Panc1 (cell line): ENCODE measurements around the gene MYLIP. TPM values are rescaled to one million over a fixed set of nuclear protein-coding genes. Genes with fewer than 3 reads are reported as not detected.

ENCODE experiments used
- ATAC-seq: fragments of 200-7000 bp; cut with Tn5 transposase; 2 replicates; pipeline ENCODE4 v1.9.1; 2020; ENCODE audit warnings: mild to moderate bottlenecking, moderate library complexity
- BruUV-seq: library from RNA; stranded (reverse); fragments of 400-500 nt; replicated peaks from 2 replicates; lab custom pipeline; 2021; lab: Mats Ljungman, UMichigan
- CTCF ChIA-PET: fragments of 300-600 bp; sonication (Branson Sonifier 250); formaldehyde crosslinking; loops from one replicate; lab custom pipeline; 2022; ENCODE audit warnings: antibody characterized with exemption; lab: Charles Lee
- POLR2A ChIA-PET: fragments of 300-600 bp; sonication (Branson Sonifier 250); formaldehyde crosslinking; loops from one replicate; lab custom pipeline; 2022; ENCODE audit warnings: antibody characterized with exemption; lab: Charles Lee
- DNase-seq: peaks from one replicate; pipeline ENCODE4 v3.0.0-alpha.2; 2010; ENCODE audit warnings: low read depth, low spot score
- H3K27ac ChIP-seq: 2 replicates; pipeline ENCODE4 v1.5.1; 2011; ENCODE audit warnings: mild to moderate bottlenecking, low read length, inconsistent platforms
- H3K27me3 ChIP-seq: fragments of 200-500 bp; sonication (Bioruptor generic); 2 replicates; pipeline ENCODE4 v1.6.0; 2014; ENCODE audit warnings: low read length, inconsistent platforms; ENCODE audit not compliant: control insufficient read depth, insufficient read depth
- H3K36me3 ChIP-seq: fragments of 200-500 bp; sonication (Bioruptor generic); 2 replicates; pipeline ENCODE4 v1.5.1; 2014; ENCODE audit warnings: inconsistent platforms, mild to moderate bottlenecking, low read length, moderate library complexity; ENCODE audit not compliant: control insufficient read depth, insufficient read depth
- H3K4me1 ChIP-seq: 2 replicates; pipeline ENCODE4 v1.5.1; 2011; ENCODE audit warnings: inconsistent platforms, mild to moderate bottlenecking, low read length, moderate library complexity; ENCODE audit not compliant: control insufficient read depth, insufficient read depth
- H3K4me3 ChIP-seq, 2 experiments: 2 replicates each; pipeline ENCODE4 v1.5.1; 2011 to 2012; ENCODE audit warnings: low read depth in 2 of 2, low read length in 2 of 2, mild to moderate bottlenecking in 2 of 2, inconsistent platforms in 1 of 2, moderate library complexity in 1 of 2
- H3K9me3 ChIP-seq: fragments of 200-500 bp; sonication (Bioruptor generic); 2 replicates; pipeline ENCODE4 v1.5.1; 2014; ENCODE audit warnings: low read depth, mild to moderate bottlenecking, inconsistent platforms, low read length, moderate library complexity; ENCODE audit not compliant: control insufficient read depth, insufficient read depth
- CTCF ChIP-seq: fragments of 450-650 bp; IDR thresholded peaks from 2 replicates; pipeline ENCODE4 v1.5.1; 2017; ENCODE audit warnings: mild to moderate bottlenecking
- POLR2AphosphoS5 ChIP-seq: IDR thresholded peaks from 2 replicates; pipeline ENCODE4 v1.6.1; 2012; ENCODE audit warnings: mild to moderate bottlenecking, low read depth, low read length, moderate library complexity
- SIN3A ChIP-seq: IDR thresholded peaks from 2 replicates; pipeline ENCODE4 v1.6.1; 2012; ENCODE audit warnings: low read depth, mild to moderate bottlenecking, low read length, moderate library complexity, borderline replicate concordance; ENCODE audit not compliant: insufficient read depth
- TCF7L2 ChIP-seq: IDR thresholded peaks from 2 replicates; pipeline ENCODE4 v1.6.1; 2011; ENCODE audit warnings: mild to moderate bottlenecking, low read depth, low read length, inconsistent platforms
- in situ Hi-C: cut with HindIII; loops from 2 replicates; pipeline ENCODE4 v1.10.0; 2016; ENCODE audit warnings: low sequenced_read_pairs, low pct_unique_long_range_greater_than_20kb
- intact Hi-C: fragments of 100-400 bp; cut with micrococcal nuclease; formaldehyde crosslinking; loops from one replicate; pipeline ENCODE4 v1.10.0; 2022; ENCODE audit not compliant: unreplicated experiment
- total RNA-seq: library from RNA; stranded (reverse); gene quantifications from one replicate; pipeline ENCODE4 v1.2.1, GENCODE V29; 2021; ENCODE audit not compliant: unreplicated experiment
- TF ChIP-seq, protein P1 (sequence below), 2 experiments: IDR thresholded peaks; 2 replicates each; pipeline ENCODE4 v1.6.1; 2011 to 2012; ENCODE audit warnings: low read depth in 2 of 2, control low read depth in 1 of 2, low read length in 1 of 2, mild to moderate bottlenecking in 1 of 2, moderate library complexity in 1 of 2; ENCODE audit not compliant: insufficient read depth in 1 of 2

The MYLIP gene
- total RNA-seq, 1 experiment from 2014 or later: 12.7 TPM

DNA sequence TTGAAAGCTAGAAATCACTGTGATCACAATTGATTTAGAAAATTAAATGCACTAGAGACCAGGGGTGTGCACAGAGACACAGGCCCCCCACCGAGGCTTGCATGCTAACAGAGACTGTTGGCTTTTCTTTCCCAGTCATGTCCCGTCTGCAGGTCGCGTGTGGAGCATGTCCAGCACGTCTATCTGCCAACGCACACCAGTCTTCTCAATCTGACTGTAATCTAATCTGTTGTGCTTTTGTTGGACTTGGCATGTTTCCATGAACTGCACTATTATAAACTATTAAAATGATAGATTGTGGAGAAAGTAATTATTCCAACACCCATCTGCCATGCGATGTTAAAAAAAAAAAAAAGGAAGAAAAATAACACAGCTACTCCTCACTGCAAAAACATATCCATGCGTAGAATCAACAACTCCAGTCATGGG is 17.7 kb downstream of the MYLIP start:
- Histone ChIP-seq H3K4me3 (no peak overlapping the region), H3K27ac (no peak overlapping the region), H3K36me3 (peaks cover 35% of the 10 kb centered on the region), H3K4me1 (no peaks in the 10 kb centered on the region), H3K27me3 (no peaks in the 10 kb centered on the region), H3K9me3 (no peaks in the 10 kb centered on the region)
- ChIA-PET CTCF (interaction anchor here (1.2 kb wide), 1 partner anchor 454 kb away, joined by 3 read pairs; no protein-coding TSS in a partner anchor), POLR2A (interaction anchor here (0.6 kb wide), 1 partner anchor 108 kb away, joined by 3 read pairs; no protein-coding TSS in a partner anchor)
- BruUV-seq: no TSS peak
- no peak for TF ChIP-seq CTCF
- no peak for TF ChIP-seq POLR2AphosphoS5
- TF ChIP-seq SIN3A: no peak
- TF ChIP-seq, protein P1, sequence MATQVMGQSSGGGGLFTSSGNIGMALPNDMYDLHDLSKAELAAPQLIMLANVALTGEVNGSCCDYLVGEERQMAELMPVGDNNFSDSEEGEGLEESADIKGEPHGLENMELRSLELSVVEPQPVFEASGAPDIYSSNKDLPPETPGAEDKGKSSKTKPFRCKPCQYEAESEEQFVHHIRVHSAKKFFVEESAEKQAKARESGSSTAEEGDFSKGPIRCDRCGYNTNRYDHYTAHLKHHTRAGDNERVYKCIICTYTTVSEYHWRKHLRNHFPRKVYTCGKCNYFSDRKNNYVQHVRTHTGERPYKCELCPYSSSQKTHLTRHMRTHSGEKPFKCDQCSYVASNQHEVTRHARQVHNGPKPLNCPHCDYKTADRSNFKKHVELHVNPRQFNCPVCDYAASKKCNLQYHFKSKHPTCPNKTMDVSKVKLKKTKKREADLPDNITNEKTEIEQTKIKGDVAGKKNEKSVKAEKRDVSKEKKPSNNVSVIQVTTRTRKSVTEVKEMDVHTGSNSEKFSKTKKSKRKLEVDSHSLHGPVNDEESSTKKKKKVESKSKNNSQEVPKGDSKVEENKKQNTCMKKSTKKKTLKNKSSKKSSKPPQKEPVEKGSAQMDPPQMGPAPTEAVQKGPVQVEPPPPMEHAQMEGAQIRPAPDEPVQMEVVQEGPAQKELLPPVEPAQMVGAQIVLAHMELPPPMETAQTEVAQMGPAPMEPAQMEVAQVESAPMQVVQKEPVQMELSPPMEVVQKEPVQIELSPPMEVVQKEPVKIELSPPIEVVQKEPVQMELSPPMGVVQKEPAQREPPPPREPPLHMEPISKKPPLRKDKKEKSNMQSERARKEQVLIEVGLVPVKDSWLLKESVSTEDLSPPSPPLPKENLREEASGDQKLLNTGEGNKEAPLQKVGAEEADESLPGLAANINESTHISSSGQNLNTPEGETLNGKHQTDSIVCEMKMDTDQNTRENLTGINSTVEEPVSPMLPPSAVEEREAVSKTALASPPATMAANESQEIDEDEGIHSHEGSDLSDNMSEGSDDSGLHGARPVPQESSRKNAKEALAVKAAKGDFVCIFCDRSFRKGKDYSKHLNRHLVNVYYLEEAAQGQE (IDR thresholded peaks at IDR 0.05; ENCODE audit: insufficient read depth in 1 of 2, low read depth in 2 of 2, low read length in 1 of 2): no peak
- DNase-seq: no peak
- no peak for ATAC-seq
- intact Hi-C loops (no loop called here), in situ Hi-C loops (no loop called here)

- ChIA-PET CTCF (interaction anchor here (0.7 kb wide), 1 partner anchor 452 kb away, joined by 4 read pairs; no protein-coding TSS in a partner anchor), POLR2A (no interaction called here)
- no peaks in the 10 kb centered on the region for H3K9me3 ChIP-seq
- TF ChIP-seq SIN3A: no peak
- TF ChIP-seq CTCF: no peak
- TF ChIP-seq, protein P1 (IDR thresholded peaks at IDR 0.05; ENCODE audit: insufficient read depth in 1 of 2, low read depth in 2 of 2, low read length in 1 of 2): no peak
- TF ChIP-seq TCF7L2: no peak
- no peak for TF ChIP-seq POLR2AphosphoS5
- peaks cover 24% of the 10 kb centered on the region for H3K36me3 ChIP-seq
- no peak overlapping the region for H3K27ac ChIP-seq
- in situ Hi-C loops (no loop called here), intact Hi-C loops (no loop called here)
- no peaks in the 10 kb centered on the region for H3K4me1 ChIP-seq
- ATAC-seq (no peak), DNase-seq (no peak)
- H3K4me3 ChIP-seq: no peak overlapping the region
- BruUV-seq: no TSS peak
- H3K27me3 ChIP-seq: no peaks in the 10 kb centered on the region
These were observed 19.6 kb downstream of the MYLIP start for GRCh38 chr6:16148498-16148897.
